ENCODE results near the gene PPFIA2.

- TF ChIP-seq POLR2AphosphoS5 (IDR thresholded peaks at IDR 0.05) (no peak), EP300 (IDR thresholded peaks at IDR 0.05; ENCODE audit: low read depth) (no peak), CTCF (IDR thresholded peaks at IDR 0.05) (no peak), POLR2A (IDR thresholded peaks at IDR 0.05) (no peak)
Observed at GRCh38 chr12:81500788-81501187, 258.4 kb downstream of the PPFIA2 start.
